HEK293T (cell line): ENCODE measurements around the gene TRAF3.

ENCODE experiments used
- ARNT ChIP-seq: fragments of 450-650 bp; IDR thresholded peaks from 2 replicates; pipeline ENCODE4 v1.6.1; 2017; ENCODE audit warnings: mild to moderate bottlenecking
- BHLHE40 ChIP-seq: fragments of 450-650 bp; IDR thresholded peaks from 2 replicates; pipeline ENCODE4 v1.6.1; 2016; ENCODE audit warnings: mild to moderate bottlenecking, moderate library complexity, borderline replicate concordance
- FOXA1 ChIP-seq: fragments of 450-650 bp; IDR thresholded peaks from 2 replicates; pipeline ENCODE4 v1.6.1; 2016; ENCODE audit warnings: mild to moderate bottlenecking
- FOXK2 ChIP-seq: fragments of 450-650 bp; IDR thresholded peaks from 2 replicates; pipeline ENCODE4 v1.6.1; 2016; ENCODE audit warnings: mild to moderate bottlenecking
- FOXM1 ChIP-seq: fragments of 450-650 bp; IDR thresholded peaks from 2 replicates; pipeline ENCODE4 v1.6.1; 2017; ENCODE audit warnings: mild to moderate bottlenecking, borderline replicate concordance
- HDGF ChIP-seq: fragments of 450-650 bp; IDR thresholded peaks from 2 replicates; pipeline ENCODE4 v1.6.1; 2017; ENCODE audit warnings: antibody characterized with exemption, borderline replicate concordance
- L3MBTL2 ChIP-seq: fragments of 450-650 bp; conservative IDR thresholded peaks from 2 replicates; pipeline ENCODE4 v1.6.1; 2016; ENCODE audit warnings: mild to moderate bottlenecking
- LEF1 ChIP-seq: fragments of 450-650 bp; IDR thresholded peaks from 2 replicates; pipeline ENCODE4 v1.6.1; 2017; ENCODE audit warnings: mild to moderate bottlenecking, borderline replicate concordance
- NFRKB ChIP-seq: fragments of 450-650 bp; IDR thresholded peaks from 2 replicates; pipeline ENCODE4 v1.6.1; 2016; ENCODE audit warnings: mild to moderate bottlenecking, moderate library complexity
- PKNOX1 ChIP-seq: fragments of 450-650 bp; IDR thresholded peaks from 2 replicates; pipeline ENCODE4 v1.6.1; 2016
- SP1 ChIP-seq: fragments of 450-650 bp; IDR thresholded peaks from 2 replicates; pipeline ENCODE4 v1.6.1; 2017
- SUZ12 ChIP-seq: fragments of 450-650 bp; IDR thresholded peaks from 2 replicates; pipeline ENCODE4 v1.6.1; 2016; ENCODE audit warnings: mild to moderate bottlenecking
- TARDBP ChIP-seq: fragments of 450-650 bp; IDR thresholded peaks from 2 replicates; pipeline ENCODE4 v1.6.1; 2016
- ZNF384 ChIP-seq: fragments of 450-650 bp; IDR thresholded peaks from 2 replicates; pipeline ENCODE4 v1.6.1; 2016

DNA sequence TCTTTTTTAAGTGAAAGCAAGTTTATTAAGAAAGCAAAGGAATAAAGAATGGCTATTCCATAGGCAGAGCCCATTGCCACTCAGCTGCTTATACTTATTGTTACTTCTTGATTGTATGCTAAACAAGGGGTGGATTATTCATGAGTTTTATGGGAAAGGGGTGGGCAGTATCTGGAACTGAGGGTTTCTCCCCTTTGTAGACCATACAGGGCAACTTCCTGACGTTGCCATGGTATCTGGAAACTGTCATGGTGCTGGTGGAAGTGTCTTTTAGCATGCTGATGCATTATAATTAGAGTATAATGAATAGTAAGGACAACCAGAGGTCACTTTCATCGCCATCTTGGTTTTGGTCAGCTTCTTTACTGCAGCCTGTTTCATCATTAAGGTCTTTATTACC, 78.9 kb downstream of the TRAF3 start:
- TF ChIP-seq L3MBTL2 (no peak), SP1 (no peak), FOXM1 (no peak), FOXA1 (no peak), TARDBP (no peak), FOXK2 (no peak), HDGF (no peak), ZNF384 (no peak), NFRKB (no peak), SUZ12 (no peak), BHLHE40 (no peak), LEF1 (no peak), ARNT (no peak), PKNOX1 (no peak)
